Measurements from ENCODE around the gene MAPKAPK5. TPM values are rescaled to one million over a fixed set of nuclear protein-coding genes. Genes with fewer than 3 reads are reported as not detected.

Gene MAPKAPK5
- total and polyA plus RNA-seq, 12 donors = 9.1 to 28.6 (median 23.4) TPM

DNA sequence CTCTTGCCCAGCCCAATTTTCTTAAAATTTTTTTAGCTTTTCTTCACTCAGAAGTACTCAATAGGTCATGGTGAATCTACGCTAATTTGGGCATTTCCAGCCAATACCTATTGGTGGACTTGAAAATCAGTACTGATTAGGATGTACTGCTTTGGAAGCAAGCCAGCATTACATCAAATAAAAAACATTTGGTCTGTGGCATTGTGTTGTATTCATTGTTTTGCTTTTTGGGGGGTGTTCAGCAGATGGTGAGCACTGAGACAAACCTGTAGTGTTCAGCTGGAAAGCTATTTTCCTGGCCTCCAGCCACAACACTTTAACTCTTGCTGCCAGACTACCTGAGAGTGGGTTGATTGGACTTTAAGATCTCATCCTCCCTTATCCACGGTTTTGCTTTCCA lies 4.0 kb downstream of the MAPKAPK5 start:
- no peak for DNase-seq
- TF ChIP-seq, protein P1, sequence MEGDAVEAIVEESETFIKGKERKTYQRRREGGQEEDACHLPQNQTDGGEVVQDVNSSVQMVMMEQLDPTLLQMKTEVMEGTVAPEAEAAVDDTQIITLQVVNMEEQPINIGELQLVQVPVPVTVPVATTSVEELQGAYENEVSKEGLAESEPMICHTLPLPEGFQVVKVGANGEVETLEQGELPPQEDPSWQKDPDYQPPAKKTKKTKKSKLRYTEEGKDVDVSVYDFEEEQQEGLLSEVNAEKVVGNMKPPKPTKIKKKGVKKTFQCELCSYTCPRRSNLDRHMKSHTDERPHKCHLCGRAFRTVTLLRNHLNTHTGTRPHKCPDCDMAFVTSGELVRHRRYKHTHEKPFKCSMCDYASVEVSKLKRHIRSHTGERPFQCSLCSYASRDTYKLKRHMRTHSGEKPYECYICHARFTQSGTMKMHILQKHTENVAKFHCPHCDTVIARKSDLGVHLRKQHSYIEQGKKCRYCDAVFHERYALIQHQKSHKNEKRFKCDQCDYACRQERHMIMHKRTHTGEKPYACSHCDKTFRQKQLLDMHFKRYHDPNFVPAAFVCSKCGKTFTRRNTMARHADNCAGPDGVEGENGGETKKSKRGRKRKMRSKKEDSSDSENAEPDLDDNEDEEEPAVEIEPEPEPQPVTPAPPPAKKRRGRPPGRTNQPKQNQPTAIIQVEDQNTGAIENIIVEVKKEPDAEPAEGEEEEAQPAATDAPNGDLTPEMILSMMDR (IDR thresholded peaks at IDR 0.05) = no peak
- H3K4me3 ChIP-seq = no peak overlapping the region
- intact Hi-C loops (cut with DNase I) = no loop called here
- no peak overlapping the region for H3K27ac ChIP-seq
- peaks cover 6 to 42% (median 30%) of the 10 kb centered on the region in 9 donors for H3K4me1 ChIP-seq
- H3K27me3 ChIP-seq = no peaks in the 10 kb centered on the region
- no peak for ATAC-seq
- peaks cover 0 to 18% (median 0%) of the 10 kb centered on the region in 11 donors for H3K9me3 ChIP-seq
- 66 to 71% methylated on average over 2 of the region's 2 CpGs for WGBS, 2 donors
- H3K36me3 ChIP-seq = peaks cover 0 to 30% (median 4%) of the 10 kb centered on the region in 9 donors

GRCh38 chr12:111850526-111850925 lies 8.5 kb downstream of the MAPKAPK5 start:
- Histone ChIP-seq H3K27me3 (no peaks in the 10 kb centered on the region), H3K4me1 (peaks cover 0 to 12% (median 0%) of the 10 kb centered on the region in 9 donors), H3K27ac (no peak overlapping the region), H3K9me3 (peaks cover 0 to 18% (median 0%) of the 10 kb centered on the region in 11 donors), H3K36me3 (peaks cover 0 to 39% (median 4%) of the 10 kb centered on the region in 9 donors), H3K4me3 (no peak overlapping the region)
- ATAC-seq (no peak), DNase-seq (no peak)
- 94 to 95% methylated on average over 2 of the region's 2 CpGs for WGBS, 2 donors
- intact Hi-C loops (cut with DNase I) = no loop called here
- TF ChIP-seq, protein P1 (IDR thresholded peaks at IDR 0.05) = no peak

GRCh38 chr12:111858186-111858585 lies 16.2 kb downstream of the MAPKAPK5 start:
- no peak overlapping the region for H3K27ac ChIP-seq
- no peak overlapping the region for H3K4me3 ChIP-seq
- intact Hi-C loops (cut with DNase I) = no loop called here
- TF ChIP-seq, protein P1 (IDR thresholded peaks at IDR 0.05) = no peak
- WGBS, 2 donors = 96 to 100% methylated on average over 2 of the region's 2 CpGs
- H3K27me3 ChIP-seq = no peaks in the 10 kb centered on the region
- H3K36me3 ChIP-seq = peaks cover 0 to 11% (median 5%) of the 10 kb centered on the region in 9 donors
- no peak for DNase-seq
- H3K4me1 ChIP-seq = no peaks in the 10 kb centered on the region
- ATAC-seq = no peak
- peaks cover 0 to 7% (median 0%) of the 10 kb centered on the region in 11 donors for H3K9me3 ChIP-seq

- no peak overlapping the region for H3K27ac ChIP-seq
- intact Hi-C loops (cut with DNase I) = no loop called here
- peaks cover 0 to 14% (median 5%) of the 10 kb centered on the region in 9 donors for H3K36me3 ChIP-seq
- no peaks in the 10 kb centered on the region for H3K4me1 ChIP-seq
- no peak for ATAC-seq
- TF ChIP-seq, protein P1 (IDR thresholded peaks at IDR 0.05) = no peak
- H3K4me3 ChIP-seq = no peak overlapping the region
- peaks cover 0 to 7% (median 0%) of the 10 kb centered on the region in 11 donors for H3K9me3 ChIP-seq
- DNase-seq = no peak
- WGBS, 2 donors = 95 to 97% methylated on average over 7 of the region's 7 CpGs
- no peaks in the 10 kb centered on the region for H3K27me3 ChIP-seq
These were observed 16.8 kb downstream of the MAPKAPK5 start for GRCh38 chr12:111858778-111859177.
